Omental fat pad (tissue), 4 donors: ENCODE results near the gene KRTAP5-11. TPM values are rescaled to one million over a fixed set of nuclear protein-coding genes. Genes with fewer than 3 reads are reported as not detected.
"Not testable (repeated sequence)": the region's sequence is repeated elsewhere in the genome, so short reads cannot be mapped to it uniquely, and the experiment has no call there.

Experiments
- ATAC-seq: fragments of 150-250 bp; one replicate; pipeline ENCODE4 v1.9.1; 2016; ENCODE audit warnings: mild to moderate bottlenecking, moderate library complexity; ENCODE audit not compliant: low FRiP score
- DNase-seq: peaks from one replicate; pipeline ENCODE4 v3.0.0-alpha.2; 2019; ENCODE audit warnings: low spot score
- CTCF ChIP-seq, 3 donors: fragments of 450-650 bp; IDR thresholded peaks; one replicate each; pipeline ENCODE4 v1.5.1; 2016 to 2017; ENCODE audit warnings: antibody characterized with exemption in 3 of 3, mild to moderate bottlenecking in 3 of 3, moderate library complexity in 2 of 3
- total RNA-seq, 4 donors: library from RNA; depleted of rRNA; stranded (reverse); fragments of >200 nt; gene quantifications; one replicate each; pipeline ENCODE4 v1.1.0, GENCODE V29; 2016

Gene KRTAP5-11
- total RNA-seq, 4 donors from 2014 or later, result not detected

GRCh38 chr11:71544525-71545214 lies 38.0 kb downstream of the KRTAP5-11 start:
- no peak for TF ChIP-seq CTCF (IDR thresholded peaks at IDR 0.05)
- ATAC-seq (no peak), DNase-seq (no peak)

- DNase-seq, result no peak
- no peak for ATAC-seq
- no peak for TF ChIP-seq CTCF (IDR thresholded peaks at IDR 0.05)
Measured at GRCh38 chr11:71543866-71544265, 38.8 kb downstream of the KRTAP5-11 start.

GRCh38 chr11:71542879-71543777 lies 39.5 kb downstream of the KRTAP5-11 start:
- ATAC-seq (no peak), DNase-seq (no peak)
- TF ChIP-seq CTCF (IDR thresholded peaks at IDR 0.05), result no peak

DNA sequence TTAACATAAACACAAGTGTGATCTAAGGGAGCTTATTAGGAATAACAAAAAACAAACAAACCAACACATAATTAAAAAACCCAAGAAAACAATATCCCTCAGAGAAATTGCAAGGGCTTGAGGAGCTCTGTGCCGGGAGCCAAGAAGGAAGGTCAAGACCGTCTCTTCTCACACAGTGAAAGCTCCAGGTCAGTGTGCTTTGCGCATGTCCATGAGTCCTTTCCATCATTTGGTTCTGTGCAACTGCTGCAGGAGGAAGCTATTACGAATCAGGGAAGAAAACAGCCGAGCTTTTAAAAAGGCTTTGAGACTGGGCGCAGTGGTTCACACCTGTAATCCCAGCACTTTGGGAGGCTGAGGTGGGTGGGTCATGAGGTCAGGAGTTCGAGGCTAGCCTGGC lies 40.3 kb downstream of the KRTAP5-11 start:
- ATAC-seq, result no peak
- DNase-seq, result no peak
- no peak for TF ChIP-seq CTCF (IDR thresholded peaks at IDR 0.05)

DNA sequence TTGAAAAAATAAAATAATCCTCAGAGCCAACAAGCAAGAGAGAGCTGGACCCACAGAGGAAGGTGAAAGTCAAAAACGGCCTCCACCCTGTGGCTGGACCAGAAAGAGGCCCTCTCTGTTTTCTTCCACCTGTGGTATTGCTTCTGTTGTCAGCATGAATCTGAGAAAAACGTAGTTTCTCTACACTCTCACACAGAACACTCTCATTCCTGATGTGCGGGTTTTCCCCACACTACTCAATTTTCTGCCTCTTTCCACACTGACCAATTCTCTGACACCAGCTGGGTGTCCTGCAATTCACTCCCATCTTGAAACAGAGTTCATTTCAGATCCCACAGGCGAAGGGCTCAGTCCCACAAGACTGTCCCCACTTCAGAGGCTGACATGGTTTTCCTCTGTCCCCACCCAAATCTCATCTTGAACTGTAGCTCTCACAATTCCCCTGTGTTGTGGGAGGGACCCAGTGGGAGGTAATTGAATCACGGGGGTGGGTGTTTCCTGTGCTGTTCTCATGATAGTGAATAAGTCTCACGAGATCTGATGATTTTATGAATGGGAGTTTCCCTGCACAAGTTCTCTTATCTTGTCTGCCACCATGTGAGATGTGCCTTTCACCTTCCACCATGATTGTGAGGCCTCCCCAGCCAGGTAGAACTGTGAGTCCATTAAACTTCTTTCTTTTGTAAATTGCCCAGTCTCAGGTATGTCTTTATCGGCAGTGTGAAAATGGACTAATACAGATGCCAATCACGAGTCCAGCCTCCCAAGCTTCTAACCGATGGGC lies 42.0 kb downstream of the KRTAP5-11 start:
- not testable (repeated sequence) for ATAC-seq

GRCh38 chr11:71539971-71540370 lies 42.7 kb downstream of the KRTAP5-11 start:
- not testable (repeated sequence) for ATAC-seq, DNase-seq

More for the DNA sequence above, 42.0 kb downstream of the KRTAP5-11 start:
- not testable (repeated sequence) for DNase-seq

DNA sequence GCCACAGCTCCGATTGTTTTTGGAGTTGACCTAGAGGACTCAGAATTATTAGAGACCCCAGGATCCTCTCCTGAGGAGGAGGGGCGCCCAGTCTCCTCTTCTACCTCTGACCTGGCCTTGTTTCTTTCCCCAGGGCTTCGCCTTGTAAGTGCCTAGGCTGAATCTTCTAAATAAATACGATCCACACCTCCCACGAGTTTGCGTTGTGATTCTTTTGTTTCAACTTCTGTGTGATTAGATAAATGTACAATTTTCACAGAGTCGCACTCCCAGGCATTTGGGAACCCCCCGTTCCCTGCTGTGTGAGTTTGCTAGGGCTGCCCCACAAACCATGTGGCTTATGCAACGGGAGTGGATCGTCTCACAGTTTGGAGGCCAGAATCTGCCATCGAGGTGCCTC lies 43.7 kb downstream of the KRTAP5-11 start:
- no peak for ATAC-seq
- no peak for DNase-seq

More for the DNA sequence above, 43.7 kb downstream of the KRTAP5-11 start:
- no peak for TF ChIP-seq CTCF (IDR thresholded peaks at IDR 0.05)
